Measurements from ENCODE around the gene SHQ1.

SHQ1 gene

DNA sequence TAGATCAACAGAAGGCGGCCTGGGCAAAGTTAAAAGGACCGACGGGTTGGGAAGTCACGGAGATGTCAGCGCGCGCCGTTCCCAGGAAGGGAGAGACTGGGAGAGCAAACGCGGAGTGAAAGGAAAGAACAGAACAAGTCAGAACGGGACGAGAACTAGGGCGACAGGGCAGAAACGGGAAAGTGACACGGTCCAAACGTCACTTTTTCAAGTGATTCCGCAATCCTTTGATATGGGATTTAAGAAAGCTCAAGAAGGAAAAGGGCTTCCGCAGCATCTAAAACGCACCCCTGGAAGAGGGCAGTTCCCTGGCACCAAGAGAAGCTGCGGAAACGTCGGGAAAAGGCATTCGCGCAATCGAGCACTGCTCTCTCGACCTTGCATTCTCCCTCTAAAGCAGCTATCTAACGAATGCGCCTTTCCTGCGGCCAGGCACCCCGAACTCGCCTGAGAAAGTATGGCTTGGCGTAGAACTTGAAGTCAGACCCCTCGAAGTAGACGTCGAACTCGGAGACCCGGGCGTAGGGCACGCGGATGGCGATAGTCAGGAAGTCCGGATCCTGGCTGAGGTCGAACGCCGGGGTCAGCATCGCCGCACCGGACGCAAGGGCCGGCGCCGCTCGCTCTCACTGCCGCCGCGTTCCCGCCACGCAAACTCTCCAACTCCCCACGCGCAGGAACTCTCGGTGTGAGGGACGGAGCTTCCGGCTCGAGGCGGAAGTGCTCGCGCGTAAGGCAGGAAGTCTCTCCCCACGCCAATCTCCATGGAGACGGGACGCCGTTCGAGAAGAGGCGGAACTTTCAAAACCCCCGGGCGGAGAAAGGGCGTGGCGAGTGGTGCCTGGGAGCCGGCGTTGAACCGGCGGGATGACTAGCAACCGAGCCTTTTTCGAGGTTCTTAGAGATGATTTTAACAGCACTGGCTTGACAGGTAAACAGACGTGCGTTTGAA, at the start of gene SHQ1:
TSS of gene SHQ1 (minus strand) at position 695 of the 952 bp plus-strand sequence. CDS start at position 590, 105 bp downstream.
- DNase-seq (ENCODE audit: low read depth in 2 of 2) = peak; percentile 82 to 83

DNA sequence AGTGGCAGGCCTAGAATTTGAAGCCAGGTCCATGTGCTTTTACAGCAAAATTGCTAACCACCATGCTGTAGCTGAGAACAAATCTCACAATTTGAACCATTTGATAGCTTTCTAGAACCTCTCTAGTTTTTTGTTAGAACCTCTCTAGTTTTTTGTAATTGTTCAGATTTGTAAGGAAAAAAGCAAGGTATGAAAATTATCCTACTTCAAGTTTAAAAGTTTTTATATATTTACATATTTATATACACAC, 49.4 kb upstream of the SHQ1 start:
- no peak for DNase-seq (ENCODE audit: low read depth in 2 of 2)

DNA sequence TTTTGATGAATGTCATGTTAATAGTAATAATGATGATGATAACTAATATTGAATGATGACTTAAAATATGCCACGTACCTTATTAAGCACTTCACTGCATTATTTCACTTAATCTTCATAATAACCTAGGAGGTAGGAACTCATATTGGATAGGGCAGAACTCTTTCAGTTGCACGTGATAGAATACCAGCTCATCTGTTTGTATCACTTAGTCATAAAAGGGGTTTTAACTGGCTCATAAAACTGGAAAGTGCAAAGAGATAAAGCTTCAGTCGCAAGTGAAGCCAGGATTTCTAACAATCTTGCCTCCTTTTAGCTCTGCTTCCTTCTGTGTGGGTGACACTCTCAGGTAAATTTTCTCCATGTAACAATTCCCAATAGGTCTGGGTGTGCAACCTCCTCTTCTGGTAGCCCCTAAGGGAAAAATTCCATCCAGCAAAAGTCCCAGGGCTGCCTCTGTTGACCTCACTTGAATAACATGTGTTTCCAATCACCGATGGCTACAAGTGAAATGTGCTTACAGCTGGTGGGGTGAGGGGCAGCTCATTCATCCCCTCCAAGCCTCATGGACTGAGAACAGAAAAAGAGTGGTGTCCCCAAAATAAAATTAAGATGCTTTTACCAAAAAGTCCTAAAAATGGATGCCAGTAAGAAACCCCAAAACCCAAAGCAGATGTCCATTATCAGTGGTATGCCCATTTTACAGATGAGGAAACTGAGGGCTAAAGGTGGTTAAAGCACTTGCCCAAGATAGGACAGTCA, 48.9 kb upstream of the SHQ1 start:
- DNase-seq (ENCODE audit: low read depth in 2 of 2) = no peak

DNA sequence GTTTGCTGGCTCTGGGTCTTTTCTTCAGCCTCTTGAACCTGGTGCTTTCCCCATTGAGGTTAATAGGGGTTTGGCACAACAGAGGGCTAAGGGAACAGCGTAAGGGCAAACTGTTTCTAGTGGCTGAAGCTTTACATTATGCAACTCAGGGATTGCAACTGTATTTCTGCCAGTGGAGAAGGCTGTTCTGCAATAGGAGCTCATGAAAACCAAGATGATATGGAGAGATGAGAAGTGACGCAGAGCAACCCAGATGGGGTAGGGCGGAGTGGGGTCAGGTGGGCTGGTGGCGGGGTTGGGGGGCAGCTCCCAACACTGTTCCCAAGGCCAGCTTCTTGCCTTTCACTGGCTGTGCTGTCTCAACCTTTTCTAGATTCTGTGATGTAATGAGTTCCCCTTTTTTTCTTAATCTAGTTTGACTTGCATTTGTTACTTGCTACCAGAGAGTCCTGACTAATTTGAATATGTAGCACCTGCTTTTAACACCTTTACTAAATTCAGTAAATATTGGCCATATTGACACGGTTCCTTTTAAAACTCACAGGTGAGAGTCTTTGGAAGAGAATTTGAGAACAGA, 46.8 kb upstream of the SHQ1 start:
- DNase-seq (ENCODE audit: low read depth in 2 of 2) = no peak

DNA sequence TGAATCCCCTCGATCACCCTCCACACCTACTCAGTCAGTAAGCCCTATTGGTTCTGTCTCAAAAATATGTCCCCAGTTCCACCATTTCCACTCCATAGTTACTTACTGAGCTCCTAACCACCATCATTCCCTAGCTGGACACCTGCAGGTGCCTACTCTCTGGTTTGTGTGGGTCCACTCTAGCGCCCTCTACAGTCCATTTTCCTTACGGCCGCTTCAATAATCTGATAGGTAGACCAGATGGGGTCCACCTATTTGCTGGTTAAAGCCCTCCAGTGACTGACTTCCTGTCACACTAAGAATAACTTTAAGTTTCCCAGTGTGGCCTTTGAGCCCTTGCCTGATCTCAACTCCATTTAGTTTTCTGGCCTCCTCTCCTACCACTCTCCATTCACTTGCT, 44.6 kb upstream of the SHQ1 start:
- no peak for DNase-seq (ENCODE audit: low read depth in 2 of 2)

DNA sequence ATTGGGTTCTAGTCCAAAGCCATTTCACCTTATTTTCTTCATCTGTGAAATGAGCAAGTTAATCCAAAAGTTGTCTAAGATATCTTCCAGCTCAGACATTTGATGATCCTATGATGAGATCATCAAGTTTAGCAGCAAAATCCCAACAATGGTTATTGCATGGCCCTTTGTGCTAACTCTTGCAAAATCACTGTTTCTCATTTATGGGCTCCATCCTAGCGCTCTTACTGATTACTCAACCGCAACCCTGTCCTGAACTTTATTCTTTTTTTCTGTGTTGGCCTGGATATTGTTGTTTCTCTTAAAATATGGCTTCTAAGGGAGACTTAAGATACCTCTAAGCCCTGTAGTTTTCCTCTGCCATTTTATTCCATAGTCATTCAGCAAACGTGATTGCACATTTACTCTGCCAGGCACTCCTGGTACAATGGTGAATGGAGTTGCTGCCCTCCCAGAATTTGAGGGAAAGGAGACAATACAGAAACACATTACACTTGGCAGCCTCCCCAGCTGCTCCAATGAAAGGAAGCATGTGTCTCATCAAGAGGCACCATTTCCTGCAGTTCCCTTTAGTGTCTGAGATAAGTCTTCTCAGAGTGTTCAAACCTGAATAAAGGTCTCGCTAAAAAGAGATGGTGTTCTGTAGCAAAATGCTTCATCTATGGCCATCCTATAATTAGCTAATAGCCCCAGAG, 44.0 kb upstream of the SHQ1 start:
- DNase-seq (ENCODE audit: low read depth in 2 of 2) = peak; percentile 87 to 88

DNA sequence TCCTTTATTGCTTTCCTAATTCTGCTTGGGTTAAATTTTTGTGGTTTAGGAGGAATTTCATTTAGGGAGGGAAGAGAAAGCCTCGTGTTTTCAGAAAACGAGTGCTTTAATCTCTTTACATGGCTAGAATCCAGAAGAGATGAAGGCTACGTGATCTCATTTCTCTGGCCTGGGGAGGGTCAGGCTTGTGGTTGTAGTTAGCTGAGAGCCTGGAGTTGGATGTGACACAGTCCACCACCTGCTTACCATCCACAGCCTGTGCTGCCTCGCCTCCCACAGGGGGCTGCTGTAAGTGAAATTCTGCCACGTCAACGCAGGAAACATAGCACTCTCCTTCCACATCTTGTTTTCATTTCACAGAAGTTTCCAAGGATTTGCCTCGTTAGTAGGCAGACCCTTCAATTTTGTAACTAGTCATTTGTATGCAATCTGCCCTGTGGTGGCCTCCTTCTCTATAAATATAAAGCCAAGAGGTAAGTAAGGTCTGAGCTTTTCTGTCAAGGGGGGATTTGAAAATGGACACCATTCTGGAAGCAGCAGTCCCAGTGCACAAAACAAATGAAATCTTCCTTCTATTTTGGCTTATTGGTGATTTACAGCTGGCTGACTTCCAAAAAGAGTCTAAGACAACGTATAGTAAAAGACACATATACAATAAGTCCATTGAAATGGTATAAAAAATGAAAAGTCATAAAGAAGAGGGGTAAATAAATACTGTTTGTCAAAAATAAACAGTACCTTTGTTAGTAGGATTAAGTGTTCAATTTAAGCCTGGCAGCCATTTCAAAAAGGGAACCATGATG, 43.0 kb upstream of the SHQ1 start:
- DNase-seq (ENCODE audit: low read depth in 2 of 2) = peak; percentile 99

DNA sequence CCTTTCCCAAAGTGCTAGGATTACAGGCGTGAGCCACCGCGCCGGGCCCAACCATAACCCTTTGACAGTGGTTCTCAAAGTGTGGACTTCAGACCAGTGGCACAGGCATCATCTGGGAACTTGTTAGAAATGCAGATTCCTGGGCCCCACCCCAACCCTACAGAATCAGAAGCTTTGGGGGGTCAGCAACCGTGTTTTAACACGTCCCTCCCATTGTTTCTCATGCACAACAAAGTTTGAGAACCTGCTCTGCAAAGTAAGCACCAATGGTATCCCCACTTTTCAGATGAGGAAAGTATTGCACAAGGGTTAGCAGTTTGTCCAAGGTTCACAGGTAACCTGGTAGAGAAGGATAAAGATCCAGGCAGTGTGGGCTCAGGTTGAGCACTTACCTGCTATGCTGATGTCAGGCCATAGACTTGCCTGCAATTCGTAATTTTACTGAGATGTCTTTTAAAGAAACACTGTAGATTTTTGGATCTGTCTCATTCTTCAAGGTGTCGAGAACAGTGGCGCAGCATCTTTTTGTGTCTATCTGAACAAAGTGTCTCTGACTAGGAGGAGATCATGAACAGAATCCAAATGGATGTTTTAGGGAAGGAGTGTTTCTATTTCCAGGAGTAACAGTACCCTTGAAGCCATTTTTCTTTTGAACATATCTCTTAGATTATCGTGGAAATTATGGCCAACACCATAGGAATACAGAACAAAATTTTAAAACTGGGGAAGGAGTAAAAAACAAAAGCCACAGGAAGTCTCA, 42.1 kb upstream of the SHQ1 start:
- no peak for DNase-seq (ENCODE audit: low read depth in 2 of 2)

DNA sequence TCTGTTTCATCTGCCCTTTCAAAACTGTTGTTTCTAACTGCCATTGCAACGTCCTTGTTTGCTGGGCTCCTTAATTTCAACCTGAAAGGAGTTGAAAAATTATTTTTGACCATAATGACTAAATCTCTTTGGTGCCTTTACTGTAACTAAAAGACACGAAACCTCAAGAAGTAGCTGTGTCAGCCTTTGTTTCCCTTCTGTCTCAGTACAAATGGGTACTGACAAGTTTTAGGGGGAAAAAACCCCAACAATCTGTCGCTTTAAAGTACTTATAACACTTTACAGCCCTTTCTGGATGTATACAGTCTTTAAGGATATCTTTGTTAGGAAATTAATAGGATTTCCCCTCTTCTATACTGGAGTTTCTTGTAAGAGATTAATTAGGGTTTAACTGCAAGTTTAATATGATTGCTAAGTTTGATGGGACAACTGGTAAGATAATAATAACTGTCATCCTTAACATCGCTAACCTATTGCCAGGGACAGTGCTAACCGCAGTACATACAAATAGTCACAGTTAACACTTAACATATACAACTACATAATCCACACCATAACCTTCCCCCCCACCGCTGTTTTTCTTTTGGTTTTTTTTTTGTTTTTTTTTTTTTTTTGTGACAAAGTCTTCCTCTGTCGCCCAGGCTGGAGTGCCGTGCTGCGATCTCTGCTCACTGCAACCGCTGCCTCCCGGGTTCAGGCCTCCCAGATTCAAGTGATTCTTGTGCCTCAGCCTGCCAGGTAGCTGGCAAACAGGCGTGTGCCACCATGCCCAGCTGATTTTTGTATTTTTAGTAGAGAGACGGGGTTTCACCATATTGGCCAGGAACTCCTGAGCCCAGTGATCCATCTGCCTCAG, 41.3 kb upstream of the SHQ1 start:
- no peak for DNase-seq (ENCODE audit: low read depth in 2 of 2)

DNA sequence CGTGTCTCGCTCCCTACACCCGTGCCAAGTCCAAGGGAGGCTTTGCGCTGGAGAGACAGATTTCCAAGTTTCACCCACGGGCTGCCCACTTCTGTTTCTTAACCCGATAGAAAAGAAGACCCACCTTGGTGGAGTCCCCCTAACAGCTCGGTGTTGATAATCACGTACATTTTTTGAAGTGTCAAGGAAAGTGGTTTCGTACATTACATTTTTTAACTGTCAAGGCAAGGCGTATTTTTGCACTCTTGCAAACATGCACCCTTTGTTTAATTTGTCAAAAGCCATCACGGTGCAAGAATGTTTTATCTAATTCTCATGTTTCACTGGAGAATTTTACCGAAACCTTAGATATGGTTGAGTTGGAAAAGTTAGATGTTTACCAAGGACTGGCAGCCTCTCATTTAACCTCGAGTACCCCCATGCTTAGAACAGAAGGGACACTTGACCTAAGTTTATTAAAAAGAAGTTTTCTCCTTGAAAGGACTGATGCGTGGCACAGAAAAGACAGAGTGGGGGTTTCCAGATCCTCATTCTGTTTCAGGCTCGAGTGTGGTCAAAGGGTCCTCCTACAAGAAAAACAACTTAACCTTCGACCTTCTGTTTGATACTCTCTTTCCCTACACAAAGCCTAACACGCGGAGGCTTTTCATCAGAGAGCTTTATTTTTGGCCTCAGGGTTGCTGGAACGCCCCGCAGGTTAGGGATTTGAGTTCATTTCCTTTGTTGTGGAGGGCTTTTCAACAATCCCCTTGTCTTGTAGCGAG, 40.5 kb upstream of the SHQ1 start:
- DNase-seq (ENCODE audit: low read depth in 2 of 2) = no peak

DNA sequence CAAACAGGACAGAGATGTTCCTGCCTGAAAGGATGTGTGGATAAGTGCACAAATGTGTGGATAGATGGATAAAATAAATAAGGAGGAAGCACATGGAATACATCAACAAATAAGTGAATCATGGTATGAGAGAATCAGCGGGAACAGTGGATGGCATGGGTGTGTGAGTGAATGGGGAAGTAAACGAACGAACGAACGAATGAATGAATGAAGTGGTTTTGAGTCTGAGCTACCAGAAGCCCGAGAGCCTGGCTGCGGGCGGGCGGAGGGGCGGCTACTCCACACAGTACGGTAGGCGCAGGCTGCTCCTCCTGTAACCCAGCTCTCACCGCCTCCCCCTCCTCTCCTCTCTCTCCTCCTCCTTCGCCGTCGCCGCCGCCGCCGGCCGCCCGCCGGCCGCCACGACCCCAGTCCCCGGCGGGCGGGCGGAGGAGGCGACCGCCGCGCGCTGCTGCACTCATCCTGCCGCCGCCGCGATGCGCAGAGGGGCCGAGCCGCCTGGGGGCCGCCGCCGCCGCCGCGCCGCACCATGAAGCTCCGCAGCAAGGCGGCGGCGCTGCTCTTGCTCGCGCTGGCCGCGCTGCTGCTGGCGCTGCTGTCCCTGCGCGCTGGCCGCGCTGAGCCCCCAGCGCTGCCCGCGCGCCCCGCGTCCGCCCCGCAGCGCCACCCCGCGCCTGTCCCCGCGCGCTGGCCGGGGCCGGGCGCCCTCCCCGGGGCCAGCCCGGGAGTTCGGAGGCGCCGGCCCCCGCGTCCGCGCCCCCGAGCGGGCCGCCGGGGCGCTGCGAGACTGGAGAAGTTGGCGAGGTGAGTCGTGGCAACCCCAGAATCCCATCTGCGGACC, 39.7 kb upstream of the SHQ1 start, which contains the start of gene GXYLT2:
TSS of gene GXYLT2 (plus strand) at position 342 of the 841 bp plus-strand sequence. CDS start at position 530, 188 bp downstream.
- DNase-seq (ENCODE audit: low read depth in 2 of 2) = peak in 1 of 2 experiments; percentile 39

DNA sequence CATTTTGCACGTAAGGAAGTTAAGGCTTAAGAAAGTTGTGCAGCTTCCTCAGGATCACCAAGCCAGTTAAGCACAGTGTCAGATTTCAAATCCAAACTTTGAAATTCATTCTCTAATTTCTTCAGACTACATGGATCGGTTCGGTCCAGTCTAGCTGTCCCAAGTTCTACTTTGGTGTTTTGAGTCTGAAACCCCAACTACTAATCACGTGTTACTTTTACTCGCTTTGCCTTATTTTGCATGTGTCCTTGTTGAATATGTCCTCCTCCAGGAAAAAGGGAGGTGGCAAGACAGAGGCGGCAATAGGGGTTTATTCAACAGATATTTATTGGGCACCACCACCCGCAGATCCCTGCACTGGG, 39.1 kb upstream of the SHQ1 start:
- DNase-seq (ENCODE audit: low read depth in 2 of 2) = no peak

DNA sequence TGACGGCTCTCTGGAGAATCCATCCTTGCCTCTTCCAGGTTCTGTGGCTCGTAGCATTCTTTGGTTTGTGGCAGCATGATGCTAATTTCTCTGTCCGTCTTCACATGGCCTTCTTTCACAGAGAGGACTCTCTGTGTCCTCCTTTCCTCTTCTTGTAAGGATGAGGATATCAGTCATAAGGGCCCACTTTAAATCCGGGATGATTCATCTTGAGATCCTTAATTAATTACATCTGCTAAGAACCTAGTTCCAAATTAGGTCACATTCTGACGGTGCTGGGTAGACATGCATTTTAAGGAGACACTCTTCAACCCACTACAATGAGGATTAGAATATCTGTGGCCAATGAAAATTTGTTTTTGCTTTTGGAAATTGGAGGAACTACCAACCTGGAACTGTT, 23.9 kb upstream of the SHQ1 start:
- DNase-seq (ENCODE audit: low read depth in 2 of 2) = peak; percentile 82 to 85

DNA sequence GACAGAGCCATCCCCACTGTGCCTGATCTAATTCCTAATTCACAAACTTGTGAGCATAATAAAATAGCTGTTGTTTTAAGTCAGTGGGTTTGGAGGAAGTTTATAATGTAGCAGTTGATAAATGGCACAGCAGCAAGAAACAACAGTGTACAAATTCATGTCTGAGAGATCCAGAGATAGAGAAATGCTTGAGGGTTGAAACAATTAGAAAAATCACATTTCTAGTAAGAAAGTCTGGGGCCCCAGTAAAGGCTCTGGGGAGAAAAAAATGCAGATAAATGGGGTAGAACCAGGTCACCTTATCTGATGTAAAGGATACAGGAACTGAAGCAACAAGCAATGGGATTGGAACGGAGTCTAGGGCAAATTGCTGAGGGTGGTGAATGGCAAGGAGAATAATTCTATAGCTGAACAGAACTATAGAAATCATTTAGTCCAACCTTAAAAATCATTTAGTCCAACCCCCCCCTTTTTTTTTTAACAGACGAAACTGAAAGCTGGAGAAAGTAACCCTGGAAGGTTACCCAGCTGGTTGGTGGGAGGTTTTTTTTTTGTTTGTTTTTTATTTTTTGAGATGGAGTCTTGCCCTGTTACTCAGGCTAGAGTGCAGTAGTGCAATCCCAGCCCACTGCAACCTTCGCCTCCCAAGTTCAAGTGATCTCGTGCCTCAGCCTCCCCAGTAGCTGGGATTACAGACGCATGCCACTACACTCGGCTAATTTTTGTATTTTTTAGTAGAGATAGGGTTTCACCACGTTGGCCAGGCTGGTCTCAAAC, 14.3 kb upstream of the SHQ1 start:
- DNase-seq (ENCODE audit: low read depth in 2 of 2) = no peak

DNA sequence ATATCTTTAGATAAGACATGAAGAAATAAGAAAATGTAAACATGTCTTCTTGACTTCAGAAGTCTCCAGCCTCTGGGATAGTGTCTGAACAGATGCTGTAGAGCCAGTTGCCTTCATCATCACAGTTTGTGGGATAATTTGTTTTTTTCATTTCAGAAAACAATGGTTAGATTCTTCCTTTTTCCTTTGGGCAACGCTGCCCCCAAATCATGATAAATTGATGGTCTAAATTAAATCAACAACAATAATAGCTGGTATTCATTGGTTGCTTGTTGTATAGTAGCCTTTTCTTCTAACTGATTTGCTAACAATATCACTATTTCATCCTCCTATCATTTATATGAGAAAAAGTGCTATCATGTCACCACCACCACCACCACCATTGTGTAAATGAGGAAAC, 12.6 kb upstream of the SHQ1 start:
- no peak for DNase-seq (ENCODE audit: low read depth in 2 of 2)

DNA sequence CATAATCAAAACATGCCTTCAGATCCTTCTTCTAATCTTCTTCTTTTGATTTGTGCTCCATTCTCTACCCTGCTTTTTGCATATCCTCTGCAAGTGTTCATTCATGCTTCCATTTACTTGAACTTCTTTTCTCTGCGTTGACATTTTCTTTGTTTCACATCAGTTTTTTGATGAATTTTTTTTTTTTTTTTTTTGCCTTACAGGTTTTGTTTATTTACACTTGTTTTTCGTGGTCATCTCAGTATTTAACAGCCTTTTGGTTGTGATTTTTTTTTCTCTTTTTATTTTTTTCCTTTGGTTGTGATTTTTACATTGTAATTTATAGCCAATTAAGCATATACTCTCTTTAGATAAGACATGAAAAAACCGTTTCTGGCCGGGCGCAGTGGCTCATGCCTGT, 11.8 kb upstream of the SHQ1 start:
- no peak for DNase-seq (ENCODE audit: low read depth in 2 of 2)

DNA sequence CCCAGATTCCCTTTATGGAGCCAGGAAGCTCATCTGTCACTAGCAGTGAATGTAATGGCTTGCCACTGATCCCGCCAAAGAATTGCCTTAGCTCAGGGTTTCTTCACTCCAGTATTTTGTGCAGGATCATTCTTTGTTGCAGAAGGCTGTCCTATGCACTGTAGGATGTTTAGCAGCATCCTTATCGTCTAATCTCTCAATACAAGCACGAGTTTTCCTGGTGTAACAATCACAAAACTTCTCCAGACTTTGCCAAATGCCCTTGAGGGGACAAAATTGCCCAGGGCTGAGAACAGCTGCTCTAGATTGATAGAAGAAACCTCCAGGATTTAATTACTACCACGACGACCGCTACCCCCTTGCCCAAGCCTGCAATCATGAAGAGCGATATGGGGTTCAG, 6.8 kb upstream of the SHQ1 start:
- no peak for DNase-seq (ENCODE audit: low read depth in 2 of 2)
